Calu3 (cell line): ENCODE measurements around the gene E2F3. TPM values are rescaled to one million over a fixed set of nuclear protein-coding genes. Genes with fewer than 3 reads are reported as not detected.

Experiments used
- BruUV-seq: library from RNA; stranded (reverse); fragments of 400-500 nt; replicated peaks from 2 replicates; lab custom pipeline; 2021; lab: Mats Ljungman, UMichigan
- CTCF ChIA-PET: fragments of 300-600 bp; sonication (Branson Sonifier 250); formaldehyde crosslinking; loops from one replicate; lab custom pipeline; 2022; ENCODE audit warnings: antibody characterized with exemption; lab: Charles Lee
- DNase-seq: peaks from one replicate; pipeline ENCODE4 v3.0.0; 2022
- H3K27ac Mint-ChIP-seq: one replicate; pipeline ENCODE4 v1.8.0; 2022; ENCODE audit warnings: mixed read lengths; ENCODE audit not compliant: unreplicated experiment
- H3K27me3 Mint-ChIP-seq: one replicate; pipeline ENCODE4 v1.8.0; 2022; ENCODE audit warnings: mixed read lengths; ENCODE audit not compliant: unreplicated experiment
- H3K36me3 Mint-ChIP-seq: one replicate; pipeline ENCODE4 v1.8.0; 2022; ENCODE audit warnings: mild to moderate bottlenecking, moderate library complexity, mixed read lengths; ENCODE audit not compliant: insufficient read depth, unreplicated experiment
- H3K4me1 Mint-ChIP-seq: one replicate; pipeline ENCODE4 v1.8.0; 2022; ENCODE audit warnings: mild to moderate bottlenecking, low read depth, mixed read lengths; ENCODE audit not compliant: unreplicated experiment
- H3K4me3 Mint-ChIP-seq: one replicate; pipeline ENCODE4 v1.8.0; 2022; ENCODE audit warnings: mild to moderate bottlenecking, low read depth, moderate library complexity, mixed read lengths; ENCODE audit not compliant: unreplicated experiment
- H3K9me3 Mint-ChIP-seq: one replicate; pipeline ENCODE4 v1.8.0; 2022; ENCODE audit warnings: low read depth, mixed read lengths; ENCODE audit not compliant: unreplicated experiment
- intact Hi-C: fragments of 100-400 bp; cut with micrococcal nuclease; formaldehyde crosslinking; loops from one replicate; pipeline ENCODE4 v1.10.0; 2022; ENCODE audit not compliant: unreplicated experiment
- total RNA-seq: library from RNA; stranded (reverse); gene quantifications from 2 replicates; pipeline ENCODE4 v1.2.3, GENCODE V29; 2022
- TF ChIP-seq, protein P1 (sequence below): fragments of 200-600 bp; IDR thresholded peaks from one replicate; pipeline ENCODE4 v1.8.0; 2022; ENCODE audit warnings: antibody characterized with exemption; ENCODE audit not compliant: unreplicated experiment

Gene E2F3
- total RNA-seq, 1 experiment from 2014 or later = 69.8 TPM

GRCh38 chr6:20365456-20365855, 36.2 kb upstream of the E2F3 start:
- Mint-ChIP-seq H3K27ac (no peak overlapping the region), H3K4me1 (no peaks in the 10 kb centered on the region), H3K36me3 (no peaks in the 10 kb centered on the region), H3K4me3 (no peak overlapping the region), H3K27me3 (no peaks in the 10 kb centered on the region), H3K9me3 (peaks cover 2% of the 10 kb centered on the region)
- intact Hi-C loops = no loop called here
- TF ChIP-seq, protein P1, sequence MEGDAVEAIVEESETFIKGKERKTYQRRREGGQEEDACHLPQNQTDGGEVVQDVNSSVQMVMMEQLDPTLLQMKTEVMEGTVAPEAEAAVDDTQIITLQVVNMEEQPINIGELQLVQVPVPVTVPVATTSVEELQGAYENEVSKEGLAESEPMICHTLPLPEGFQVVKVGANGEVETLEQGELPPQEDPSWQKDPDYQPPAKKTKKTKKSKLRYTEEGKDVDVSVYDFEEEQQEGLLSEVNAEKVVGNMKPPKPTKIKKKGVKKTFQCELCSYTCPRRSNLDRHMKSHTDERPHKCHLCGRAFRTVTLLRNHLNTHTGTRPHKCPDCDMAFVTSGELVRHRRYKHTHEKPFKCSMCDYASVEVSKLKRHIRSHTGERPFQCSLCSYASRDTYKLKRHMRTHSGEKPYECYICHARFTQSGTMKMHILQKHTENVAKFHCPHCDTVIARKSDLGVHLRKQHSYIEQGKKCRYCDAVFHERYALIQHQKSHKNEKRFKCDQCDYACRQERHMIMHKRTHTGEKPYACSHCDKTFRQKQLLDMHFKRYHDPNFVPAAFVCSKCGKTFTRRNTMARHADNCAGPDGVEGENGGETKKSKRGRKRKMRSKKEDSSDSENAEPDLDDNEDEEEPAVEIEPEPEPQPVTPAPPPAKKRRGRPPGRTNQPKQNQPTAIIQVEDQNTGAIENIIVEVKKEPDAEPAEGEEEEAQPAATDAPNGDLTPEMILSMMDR = no peak
- DNase-seq = no peak
- no TSS peak for BruUV-seq
- CTCF ChIA-PET = interaction anchor here (0.6 kb wide), 1 partner anchor 14 kb away, joined by 3 read pairs; no protein-coding TSS in a partner anchor

DNA sequence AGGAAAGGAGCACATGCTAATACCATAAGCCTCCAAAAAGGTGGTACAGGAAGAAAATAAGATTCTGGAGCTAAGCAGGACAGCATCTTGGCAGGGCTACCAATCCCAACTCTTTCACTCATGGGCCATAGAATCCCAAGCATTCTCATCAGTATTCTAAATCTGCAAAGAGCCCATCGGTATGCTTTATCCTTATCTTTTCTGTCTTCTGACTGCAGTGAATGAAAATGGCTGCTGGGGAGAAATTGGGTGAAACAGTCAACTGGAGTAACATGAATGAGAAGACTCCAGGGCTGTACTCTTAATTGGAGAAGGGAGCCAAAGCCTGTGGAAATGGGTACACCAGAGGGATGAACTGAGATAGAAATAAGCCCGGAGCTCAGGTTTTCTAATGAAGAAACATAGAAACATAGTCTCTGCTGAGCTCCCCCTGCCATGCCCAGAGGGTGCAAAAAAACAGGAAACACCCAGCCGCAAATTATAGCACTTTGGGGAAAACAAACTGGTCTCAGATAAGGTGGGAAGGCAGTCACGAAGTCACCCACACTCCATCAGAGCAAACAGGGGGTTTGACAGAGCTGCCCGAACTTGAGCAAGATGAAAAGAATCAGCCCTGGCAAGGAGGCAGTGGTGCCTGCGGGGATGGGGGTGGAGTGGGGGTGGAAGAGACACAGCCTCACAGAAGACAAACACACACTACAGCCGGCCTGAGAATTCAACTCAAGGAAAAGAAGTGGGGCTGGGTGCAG, 35.4 kb upstream of the E2F3 start:
- no TSS peak for BruUV-seq
- H3K36me3 Mint-ChIP-seq = no peaks in the 10 kb centered on the region
- CTCF ChIA-PET = interaction anchor here (0.6 to 0.7 kb wide), 2 partner anchors 14 to 38 kb away, joined by 3 read pairs; no protein-coding TSS in a partner anchor
- no peak overlapping the region for H3K27ac Mint-ChIP-seq
- no peak overlapping the region for H3K4me3 Mint-ChIP-seq
- TF ChIP-seq, protein P1 = no peak
- intact Hi-C loops = no loop called here
- H3K4me1 Mint-ChIP-seq = no peaks in the 10 kb centered on the region
- H3K27me3 Mint-ChIP-seq = no peaks in the 10 kb centered on the region
- H3K9me3 Mint-ChIP-seq = peaks cover 2% of the 10 kb centered on the region
- DNase-seq = no peak

- Mint-ChIP-seq H3K4me1 (no peaks in the 10 kb centered on the region), H3K27me3 (no peaks in the 10 kb centered on the region), H3K36me3 (no peaks in the 10 kb centered on the region), H3K9me3 (peaks cover 6% of the 10 kb centered on the region), H3K4me3 (no peak overlapping the region), H3K27ac (no peak overlapping the region)
- TF ChIP-seq, protein P1 = no peak
- intact Hi-C loops = no loop called here
- CTCF ChIA-PET = interaction anchor here (0.7 to 1.0 kb wide), 2 partner anchors 13 to 257 kb away, joined by 3 read pairs; no protein-coding TSS in a partner anchor
- DNase-seq = no peak
- BruUV-seq = no TSS peak
These were observed 33.8 kb upstream of the E2F3 start for GRCh38 chr6:20367743-20368485.

DNA sequence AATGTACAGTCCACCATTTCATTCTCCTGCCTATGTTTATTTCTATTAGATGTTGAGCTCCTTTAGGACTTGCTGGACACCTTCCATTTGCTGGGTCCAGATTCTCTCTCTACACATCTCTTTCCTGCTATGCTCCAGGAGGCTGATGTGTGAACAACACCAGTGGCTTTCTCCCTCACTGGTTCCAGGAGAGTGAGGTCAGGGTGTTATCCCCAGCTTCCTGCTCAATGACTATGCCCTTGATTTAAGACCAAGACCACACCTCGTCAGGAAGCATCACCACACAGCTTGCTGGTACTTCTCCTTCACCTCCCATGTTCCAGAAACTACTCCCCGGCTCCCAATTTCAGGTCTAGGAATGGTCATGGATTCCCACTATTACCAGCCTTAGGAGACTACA, 31.3 kb upstream of the E2F3 start:
- peaks cover 4% of the 10 kb centered on the region for H3K9me3 Mint-ChIP-seq
- no TSS peak for BruUV-seq

More for the DNA sequence above, 31.3 kb upstream of the E2F3 start:
- no peaks in the 10 kb centered on the region for H3K27me3 Mint-ChIP-seq
- H3K4me1 Mint-ChIP-seq = no peaks in the 10 kb centered on the region
- intact Hi-C loops = no loop called here
- CTCF ChIA-PET = no interaction called here
- no peak for DNase-seq
- TF ChIP-seq, protein P1 = no peak
- no peak overlapping the region for H3K4me3 Mint-ChIP-seq
- no peaks in the 10 kb centered on the region for H3K36me3 Mint-ChIP-seq
- H3K27ac Mint-ChIP-seq = no peak overlapping the region
